NCI-H2107 (cell line): ENCODE data around the gene SMIM31.

ENCODE experiments used
- DNase-seq: peaks from one replicate; lab custom pipeline; 2025; lab: John Stamatoyannopoulos, UW

The SMIM31 gene

DNA sequence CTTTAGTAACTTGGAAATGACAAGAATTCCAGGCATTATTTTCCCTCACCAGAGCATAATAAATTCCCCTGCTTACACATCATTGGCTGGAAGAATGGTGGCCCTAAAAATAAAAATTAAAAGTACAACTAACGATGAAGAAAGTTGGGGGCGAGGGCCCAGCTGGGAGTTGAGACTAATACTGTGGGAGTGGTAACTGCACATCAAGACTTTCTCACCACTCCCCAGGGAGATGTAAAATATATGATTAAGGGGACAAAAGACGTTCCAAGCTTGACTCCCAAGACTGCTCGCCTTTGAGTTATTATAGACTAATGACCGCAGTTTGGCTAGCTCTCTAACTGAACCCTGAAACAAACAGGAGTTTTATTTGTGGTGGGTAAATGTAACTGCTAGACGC is 30.0 kb downstream of the SMIM31 start:
- DNase-seq, result no peak

DNA sequence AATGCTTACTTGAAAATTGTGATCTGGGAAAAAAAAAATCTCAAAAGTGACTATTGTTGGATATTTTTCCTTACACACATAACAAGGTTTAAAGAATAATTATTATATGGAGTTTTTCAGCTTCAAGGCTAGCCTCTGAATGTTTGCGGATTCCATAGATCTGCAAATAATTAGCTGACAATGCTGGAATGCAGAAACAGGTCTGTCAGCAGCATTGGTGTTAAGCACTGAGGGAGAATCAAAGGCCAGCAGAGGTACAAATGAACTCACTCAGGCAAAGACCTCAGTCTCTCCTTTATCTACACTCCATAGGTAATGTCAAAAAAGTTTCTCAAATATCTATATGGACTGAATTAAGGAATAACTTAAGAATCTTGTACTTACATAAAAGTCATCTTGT is 35.1 kb downstream of the SMIM31 start:
- DNase-seq, result no peak

- DNase-seq, result no peak
These were observed 36.3 kb downstream of the SMIM31 start for GRCh38 chr4:164790249-164790648.

- DNase-seq, result no peak
These were observed 45.5 kb downstream of the SMIM31 start for GRCh38 chr4:164799410-164799809.

GRCh38 chr4:164800786-164801185 is 46.9 kb downstream of the SMIM31 start:
- no peak for DNase-seq

GRCh38 chr4:164802301-164802901 is 48.5 kb downstream of the SMIM31 start:
- no peak for DNase-seq

DNA sequence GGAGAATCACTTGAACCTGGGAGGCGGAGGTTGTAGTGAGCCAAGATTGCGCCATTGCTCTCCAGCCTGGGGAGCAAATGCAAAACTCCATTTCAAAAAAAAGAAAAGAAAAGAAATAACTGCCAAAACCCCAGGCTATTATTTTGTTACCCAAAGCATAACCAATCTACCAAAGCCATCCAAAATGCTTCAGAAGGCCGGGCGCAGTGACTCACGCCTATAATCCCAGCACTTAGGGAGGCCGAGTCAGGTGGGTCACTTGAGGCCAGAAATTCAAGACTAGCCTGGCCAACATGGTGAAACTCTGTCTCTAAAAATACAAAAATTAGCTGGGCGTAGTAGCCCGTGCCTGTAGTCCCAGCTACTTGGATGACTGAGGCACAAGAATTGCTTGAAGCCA is 49.8 kb downstream of the SMIM31 start:
- no peak for DNase-seq

DNA sequence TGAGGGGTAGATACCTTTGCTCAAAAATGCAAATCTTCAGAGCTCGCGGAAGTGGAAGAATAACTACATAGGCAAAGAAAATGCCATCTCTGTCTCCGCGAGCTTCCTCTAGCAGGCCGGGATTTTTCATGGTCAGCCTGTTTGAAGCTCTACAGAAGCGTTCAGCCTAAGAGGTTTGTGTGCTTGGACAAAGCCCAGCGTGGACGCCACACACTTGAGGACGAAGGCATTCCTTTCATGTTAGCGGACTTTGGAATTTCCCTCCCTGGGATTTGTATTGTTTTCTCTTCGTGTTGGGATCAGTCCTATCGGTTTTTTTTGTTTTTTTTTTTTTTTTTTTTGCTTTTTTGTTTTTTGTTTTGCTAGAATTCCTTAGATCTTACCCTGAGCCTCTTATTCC is 53.7 kb downstream of the SMIM31 start:
- no peak for DNase-seq

- DNase-seq, result no peak
These were observed 59.6 kb downstream of the SMIM31 start for GRCh38 chr4:164813554-164813953.

GRCh38 chr4:164815711-164816110 is 61.8 kb downstream of the SMIM31 start:
- no peak for DNase-seq

DNA sequence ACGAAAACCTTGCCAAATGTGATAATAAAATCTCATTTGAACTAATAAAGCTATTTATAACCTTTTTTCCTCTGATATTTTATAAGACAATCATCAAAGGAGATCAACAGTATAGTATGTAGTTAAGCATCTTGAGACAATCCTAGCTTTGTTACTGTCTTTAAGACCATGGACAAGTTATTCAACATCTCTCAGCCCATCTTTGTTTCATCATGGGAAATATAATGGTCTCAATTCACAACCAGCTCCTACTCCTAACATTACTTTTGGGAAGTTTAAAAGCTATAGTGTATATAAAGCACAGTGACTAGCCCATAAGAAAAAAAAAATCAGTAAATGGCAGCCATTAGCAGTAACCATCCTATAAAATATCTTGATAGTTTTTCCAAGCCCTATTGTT is 65.4 kb downstream of the SMIM31 start:
- DNase-seq, result no peak

- DNase-seq, result no peak
These were observed 67.8 kb downstream of the SMIM31 start for GRCh38 chr4:164821711-164822110.

GRCh38 chr4:164824581-164824980 is 70.7 kb downstream of the SMIM31 start:
- no peak for DNase-seq

- DNase-seq, result no peak
These were observed 75.0 kb downstream of the SMIM31 start for GRCh38 chr4:164828955-164829354.

- DNase-seq, result no peak
These were observed 92.6 kb downstream of the SMIM31 start for GRCh38 chr4:164846566-164846965.

DNA sequence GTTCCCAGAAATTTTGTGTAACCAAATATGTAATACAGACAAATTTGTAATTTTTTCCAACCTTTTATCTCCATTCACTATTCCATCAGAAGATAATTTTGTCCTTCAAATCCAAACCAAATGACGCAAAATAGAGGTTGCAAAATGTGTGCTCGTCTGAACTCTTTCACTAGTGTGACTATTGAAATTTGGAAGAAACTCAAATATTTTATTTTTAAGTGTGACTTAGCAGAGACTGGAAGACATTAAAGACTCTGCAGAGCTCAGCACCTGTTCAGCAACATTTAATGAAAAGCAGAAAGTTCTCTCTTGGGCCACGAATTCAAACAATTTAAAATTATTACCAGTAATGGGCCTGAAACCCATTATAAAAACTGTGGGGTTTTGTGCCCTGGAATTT is 93.1 kb downstream of the SMIM31 start:
- no peak for DNase-seq

DNA sequence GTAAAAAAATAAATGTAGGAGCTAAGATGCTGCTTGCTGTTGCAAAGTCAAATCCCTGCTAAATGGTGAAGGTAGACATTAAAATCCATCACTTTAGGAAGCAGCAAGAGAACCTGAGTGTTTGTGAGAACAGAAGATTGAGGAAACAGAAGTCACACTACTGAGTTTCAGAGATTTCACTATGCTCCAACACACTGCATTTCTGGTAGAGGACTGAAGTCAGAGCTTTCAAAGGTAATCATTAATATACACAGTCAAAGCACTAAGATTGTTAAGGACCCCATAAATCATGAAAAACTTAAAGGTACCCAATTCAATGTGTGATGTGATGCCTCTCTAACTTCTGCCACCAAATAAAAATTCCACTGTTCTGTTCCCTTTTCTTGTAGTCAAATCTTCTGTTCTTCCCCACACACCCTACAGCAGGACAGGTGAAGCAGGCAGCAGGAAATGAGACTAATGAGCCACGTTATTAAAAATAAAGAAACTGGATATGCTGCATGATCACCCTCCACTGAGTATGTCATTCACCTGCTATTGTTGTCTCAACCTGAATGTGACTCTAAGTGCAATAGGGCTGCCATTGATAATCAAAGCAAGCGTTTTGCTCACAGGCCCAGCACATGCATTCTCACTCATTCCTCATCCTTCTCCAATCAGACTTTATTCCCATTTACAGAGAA is 94.2 kb downstream of the SMIM31 start:
- no peak for DNase-seq
